Fibroblast of mammary gland (primary cell): ENCODE measurements around the gene ZNF850.

Experiments used
- DNase-seq: peaks from one replicate; pipeline ENCODE4 v3.0.0-alpha.2; 2010; ENCODE audit warnings: low read depth
- H3K4me3 ChIP-seq: 2 replicates; pipeline ENCODE4 v1.5.1; 2011; ENCODE audit warnings: low read depth, mild to moderate bottlenecking, low read length, moderate library complexity; ENCODE audit not compliant: control insufficient read depth
- CTCF ChIP-seq: conservative IDR thresholded peaks from 2 replicates; pipeline ENCODE4 v1.5.1; 2011; ENCODE audit warnings: low read depth, low read length, inconsistent platforms; ENCODE audit not compliant: control insufficient read depth, insufficient read depth

ZNF850 gene

GRCh38 chr19:36772311-36773222 lies at the start of gene ZNF850:
TSS of gene ZNF850 (minus strand) at chr19:36772807. CDS start at chr19:36762606, 10,201 bp downstream.
- peak; percentile 94 for DNase-seq
- TF ChIP-seq CTCF = no peak

DNA sequence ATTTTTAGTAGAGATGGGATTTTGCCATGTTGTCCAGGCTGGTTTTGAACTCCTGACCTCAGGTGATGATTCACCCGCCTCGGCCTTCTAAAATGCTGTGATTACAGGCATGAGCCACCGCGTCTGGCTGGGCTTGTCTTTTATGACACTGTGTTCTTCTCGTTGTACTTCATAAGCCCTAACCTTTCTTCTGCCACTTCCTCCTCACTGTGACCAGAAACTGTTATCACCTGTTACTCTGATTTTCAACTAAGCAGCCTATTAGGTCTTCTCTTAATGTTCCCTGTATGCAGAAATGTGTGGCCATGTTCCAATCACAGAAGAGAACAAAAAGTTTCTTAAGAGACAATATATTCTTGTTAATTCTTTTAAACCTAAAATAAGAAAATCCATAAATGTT lies 49.2 kb upstream of the ZNF850 start:
- no peak for DNase-seq
- no peak for TF ChIP-seq CTCF

More at GRCh38 chr19:36772311-36773222, at the start of gene ZNF850:
- peak within 1 kb of the TSS; percentile 89 for H3K4me3 ChIP-seq

GRCh38 chr19:36819130-36819630 lies 46.6 kb upstream of the ZNF850 start:
- H3K4me3 ChIP-seq = no peak overlapping the region
- TF ChIP-seq CTCF = no peak
- DNase-seq = peak; percentile 6

More for the DNA sequence above, 49.2 kb upstream of the ZNF850 start:
- H3K4me3 ChIP-seq = no peak overlapping the region

DNA sequence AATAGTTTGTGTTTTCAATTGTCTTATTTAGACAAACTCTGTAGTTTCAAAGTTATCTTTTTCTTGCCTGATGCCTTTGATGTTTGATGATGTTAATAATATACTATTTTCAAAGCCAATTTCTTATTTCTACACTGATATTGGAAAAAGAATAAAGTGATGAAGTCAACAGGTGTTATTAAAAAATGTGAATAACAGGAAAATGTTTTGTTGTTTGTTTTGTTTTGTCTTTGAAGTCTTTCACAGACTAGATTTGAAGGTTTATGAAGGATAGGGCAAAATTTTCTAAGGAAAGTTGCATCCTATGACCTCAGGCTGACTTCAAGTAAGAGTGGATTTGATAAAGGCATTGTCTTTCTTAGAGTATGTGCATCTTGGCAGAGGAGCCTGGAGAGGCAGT lies 34.4 kb upstream of the ZNF850 start:
- DNase-seq = no peak
- TF ChIP-seq CTCF = no peak
- H3K4me3 ChIP-seq = no peak overlapping the region

DNA sequence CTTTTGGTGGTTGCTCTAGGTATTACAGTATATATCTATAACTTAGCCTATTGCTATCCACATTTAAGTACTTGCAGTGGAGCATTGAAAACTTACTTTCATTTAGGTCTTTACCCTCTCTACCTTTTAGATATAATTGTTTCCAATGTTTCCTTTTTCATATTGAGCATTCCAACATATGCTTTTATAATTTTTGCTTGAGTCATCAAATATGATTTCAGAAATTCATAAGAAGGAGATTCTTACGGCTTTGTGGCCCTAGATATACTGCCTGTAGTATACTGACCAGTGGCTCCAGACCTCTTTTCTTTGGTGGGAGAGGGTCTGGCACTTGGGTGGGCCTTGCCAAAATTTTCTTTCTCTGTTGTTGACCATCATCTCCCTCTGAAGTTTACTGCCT lies 32.8 kb upstream of the ZNF850 start:
- DNase-seq = no peak
- TF ChIP-seq CTCF = no peak
- H3K4me3 ChIP-seq = no peak overlapping the region

DNA sequence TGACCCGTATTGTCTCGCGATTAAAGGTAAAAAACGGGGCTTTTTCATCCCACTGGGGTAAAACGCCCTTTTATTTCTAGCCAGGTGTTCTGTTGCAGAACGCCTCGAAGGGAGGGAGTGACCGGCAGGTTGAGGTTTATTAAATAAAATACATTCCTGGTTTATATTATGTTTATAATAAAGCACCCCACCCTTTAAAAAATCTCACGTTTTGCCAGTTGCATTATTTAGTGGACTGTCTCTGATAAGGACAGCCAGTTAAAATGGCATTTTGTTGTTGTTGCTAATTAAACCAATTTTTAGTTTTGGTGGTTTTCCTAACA lies 25.1 kb upstream of the ZNF850 start:
- no peak for TF ChIP-seq CTCF
- DNase-seq = no peak
- H3K4me3 ChIP-seq = peak overlapping the region; percentile 86
